GM18867 (cell line): ENCODE results near the gene NKAIN4.

Experiments
- ATAC-seq: cut with Tn5 transposase; IDR thresholded peaks from one replicate; pipeline ENCODE4 v1.9.1; 2021; ENCODE audit warnings: mild to moderate bottlenecking, moderate library complexity; ENCODE audit not compliant: unreplicated experiment

The NKAIN4 gene

DNA sequence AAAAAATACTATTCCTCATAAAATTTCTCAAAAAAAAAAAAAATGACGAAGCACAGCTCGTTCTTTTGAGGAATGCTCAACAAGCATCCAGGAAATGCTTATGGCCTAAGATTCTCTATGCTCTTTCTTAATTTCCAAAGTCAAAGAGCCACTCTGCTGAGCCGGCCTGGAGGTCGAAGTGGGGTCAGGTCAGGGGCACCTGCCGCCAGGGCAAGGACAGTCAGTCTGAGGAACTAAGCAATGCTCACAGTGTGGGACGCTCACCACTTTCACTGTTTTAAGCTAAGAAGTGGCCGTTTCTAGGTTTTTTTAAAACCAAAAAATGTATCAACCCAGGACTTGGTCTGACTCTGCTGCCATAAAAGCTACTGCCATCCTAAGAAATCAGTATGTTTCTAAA is 55.7 kb downstream of the NKAIN4 start:
- ATAC-seq = no peak

DNA sequence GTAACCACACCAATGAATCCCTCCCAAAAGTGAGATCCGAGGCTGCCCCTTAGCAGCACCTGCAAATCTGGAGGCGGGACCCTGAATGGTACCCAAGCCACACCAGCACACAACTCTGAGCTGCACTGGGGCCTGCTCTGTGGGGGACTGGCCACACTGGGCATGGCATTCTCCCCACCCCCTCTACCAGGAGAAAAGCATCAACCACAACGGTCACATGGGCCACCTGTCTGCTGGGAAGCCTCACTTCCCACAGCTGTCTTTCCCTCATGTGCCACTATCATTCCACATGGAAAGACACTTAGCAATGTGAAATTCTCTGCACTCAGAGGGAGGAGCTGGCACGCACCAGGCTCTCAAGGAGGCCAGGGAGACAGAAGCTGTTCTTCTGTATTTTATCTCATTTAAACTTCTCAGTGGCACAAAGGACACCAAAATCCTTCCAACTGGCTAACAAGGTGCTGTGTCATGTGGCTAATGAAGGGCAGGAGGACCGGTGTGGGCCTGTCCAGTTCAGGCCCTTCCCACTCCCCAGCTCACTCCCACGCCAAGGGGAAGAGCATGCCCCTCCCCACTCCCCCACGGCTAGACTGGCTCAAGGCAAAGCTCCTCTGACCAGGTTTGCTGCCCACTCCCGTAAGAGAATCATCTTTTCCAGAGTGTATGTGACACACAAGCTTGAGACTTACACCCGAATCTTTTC is 57.3 kb downstream of the NKAIN4 start:
- ATAC-seq = no peak

GRCh38 chr20:63194797-63195173 is 59.5 kb downstream of the NKAIN4 start:
- no peak for ATAC-seq

- no peak for ATAC-seq
Observed at GRCh38 chr20:63194007-63194796, 60.1 kb downstream of the NKAIN4 start.

DNA sequence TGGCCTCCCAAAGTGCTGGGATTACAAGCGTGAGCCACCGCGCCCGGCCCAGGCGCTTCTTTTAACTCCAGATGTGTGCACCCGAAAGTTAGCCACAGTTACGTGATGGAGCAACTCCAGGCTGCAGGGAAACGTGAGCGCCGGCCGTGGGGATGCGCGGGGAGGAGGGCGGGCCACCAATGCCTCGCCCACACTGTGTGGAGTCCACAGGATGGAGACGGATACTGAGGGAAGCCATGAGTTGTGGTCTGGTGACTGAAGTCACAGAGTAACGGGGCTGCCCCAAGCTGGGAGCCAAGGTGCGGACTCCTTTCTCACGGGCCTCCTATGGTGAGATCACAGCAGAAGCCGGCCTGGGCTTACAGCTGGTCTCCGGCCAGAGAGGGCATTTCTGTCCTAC is 61.5 kb downstream of the NKAIN4 start:
- no peak for ATAC-seq

GRCh38 chr20:63191400-63191799 is 62.9 kb downstream of the NKAIN4 start:
- ATAC-seq = no peak

DNA sequence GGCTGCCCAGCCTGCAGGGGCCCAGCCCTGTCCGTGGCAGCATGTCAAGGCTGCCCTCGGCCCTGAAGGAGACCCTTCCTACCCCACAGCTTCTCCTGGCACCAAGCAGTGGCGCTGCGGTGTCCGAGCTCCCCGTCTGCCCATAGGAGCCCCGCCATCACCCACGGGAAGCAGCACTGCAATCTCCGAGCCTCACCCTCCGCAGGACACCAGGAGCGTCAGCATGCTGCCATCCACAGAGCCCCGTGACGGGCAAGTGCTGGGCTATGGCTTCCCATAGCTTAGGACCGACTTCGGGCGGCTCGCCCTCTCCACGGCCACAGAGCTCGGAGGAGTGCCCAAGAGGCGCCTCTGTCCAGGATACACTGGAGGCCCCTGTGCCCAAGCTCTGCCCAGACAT is 63.4 kb downstream of the NKAIN4 start:
- no peak for ATAC-seq
